C4-2B (cell line): Measurements from ENCODE around the gene GRAMD2A.

Source experiments
- CTCF ChIP-seq: fragments of 450-650 bp; conservative IDR thresholded peaks from 2 replicates; pipeline ENCODE4 v1.5.1; 2017; ENCODE audit warnings: mild to moderate bottlenecking
- ZFX ChIP-seq: fragments of 450-650 bp; IDR thresholded peaks from 2 replicates; pipeline ENCODE4 v1.6.1; 2017

- no peak for TF ChIP-seq CTCF
- TF ChIP-seq ZFX: no peak
These were observed 30.1 kb downstream of the GRAMD2A start for GRCh38 chr15:72167445-72167844.
